ENCODE results near the gene IFT172.

Gene IFT172

DNA sequence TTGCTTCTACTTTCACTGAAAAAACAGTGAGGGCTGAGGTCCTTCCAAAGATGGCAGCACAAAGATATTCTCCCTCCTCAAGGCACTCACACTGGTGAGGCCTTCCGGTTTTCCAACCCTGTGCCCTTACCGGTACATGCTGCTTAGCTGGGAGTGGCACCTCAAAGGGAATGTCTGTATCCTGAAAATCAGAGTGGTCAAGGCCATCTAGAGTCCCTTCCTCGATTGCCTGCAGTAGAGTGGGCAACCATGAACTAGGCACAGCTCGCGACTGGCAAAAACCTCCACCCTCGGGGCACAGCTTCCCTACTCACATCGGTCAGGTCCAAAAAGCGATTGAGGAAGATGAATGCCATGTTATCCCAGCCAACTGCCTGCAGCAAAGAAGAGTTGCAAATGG is 43.9 kb downstream of the IFT172 start:
- CTCF ChIA-PET = interaction anchor here (1.2 to 1.6 kb wide), 2 partner anchors 15 to 236 kb away, joined by 3 to 8 read pairs; no protein-coding TSS in a partner anchor
- TF ChIP-seq, protein P1, sequence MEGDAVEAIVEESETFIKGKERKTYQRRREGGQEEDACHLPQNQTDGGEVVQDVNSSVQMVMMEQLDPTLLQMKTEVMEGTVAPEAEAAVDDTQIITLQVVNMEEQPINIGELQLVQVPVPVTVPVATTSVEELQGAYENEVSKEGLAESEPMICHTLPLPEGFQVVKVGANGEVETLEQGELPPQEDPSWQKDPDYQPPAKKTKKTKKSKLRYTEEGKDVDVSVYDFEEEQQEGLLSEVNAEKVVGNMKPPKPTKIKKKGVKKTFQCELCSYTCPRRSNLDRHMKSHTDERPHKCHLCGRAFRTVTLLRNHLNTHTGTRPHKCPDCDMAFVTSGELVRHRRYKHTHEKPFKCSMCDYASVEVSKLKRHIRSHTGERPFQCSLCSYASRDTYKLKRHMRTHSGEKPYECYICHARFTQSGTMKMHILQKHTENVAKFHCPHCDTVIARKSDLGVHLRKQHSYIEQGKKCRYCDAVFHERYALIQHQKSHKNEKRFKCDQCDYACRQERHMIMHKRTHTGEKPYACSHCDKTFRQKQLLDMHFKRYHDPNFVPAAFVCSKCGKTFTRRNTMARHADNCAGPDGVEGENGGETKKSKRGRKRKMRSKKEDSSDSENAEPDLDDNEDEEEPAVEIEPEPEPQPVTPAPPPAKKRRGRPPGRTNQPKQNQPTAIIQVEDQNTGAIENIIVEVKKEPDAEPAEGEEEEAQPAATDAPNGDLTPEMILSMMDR (IDR thresholded peaks at IDR 0.05; ENCODE audit: control extremely low read depth, extremely low read depth, low read depth, missing control alignments) = no peak
- DNase-seq (ENCODE audit: extremely low spot score) = no peak
- POLR2A ChIA-PET = no interaction called here

DNA sequence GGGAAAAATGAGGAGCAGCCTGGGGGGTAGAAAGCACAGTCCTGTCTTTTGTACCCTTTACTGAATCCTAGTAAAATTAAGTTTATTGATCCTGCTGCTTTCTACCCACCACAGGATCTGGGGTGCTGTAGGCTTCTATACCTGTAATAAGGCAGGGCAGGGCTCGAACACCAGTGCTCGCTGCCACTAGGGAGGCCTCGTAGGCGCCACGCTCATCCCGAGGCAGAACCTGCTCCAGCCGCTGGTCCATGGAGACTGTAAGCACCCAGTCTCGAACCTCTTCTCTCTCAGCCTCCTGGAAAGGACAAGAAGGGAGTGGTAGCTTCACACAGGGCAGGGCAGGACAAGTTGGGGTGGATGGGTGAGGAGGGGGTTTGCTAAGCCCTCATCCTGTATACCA is 44.4 kb downstream of the IFT172 start:
- ChIA-PET POLR2A (no interaction called here), CTCF (interaction anchor here (1.2 to 1.6 kb wide), 3 partner anchors 14 to 237 kb away, joined by 3 to 8 read pairs (median 4); no protein-coding TSS in a partner anchor)
- DNase-seq (ENCODE audit: extremely low spot score) = no peak
- TF ChIP-seq, protein P1 (IDR thresholded peaks at IDR 0.05; ENCODE audit: control extremely low read depth, extremely low read depth, low read depth, missing control alignments) = no peak

DNA sequence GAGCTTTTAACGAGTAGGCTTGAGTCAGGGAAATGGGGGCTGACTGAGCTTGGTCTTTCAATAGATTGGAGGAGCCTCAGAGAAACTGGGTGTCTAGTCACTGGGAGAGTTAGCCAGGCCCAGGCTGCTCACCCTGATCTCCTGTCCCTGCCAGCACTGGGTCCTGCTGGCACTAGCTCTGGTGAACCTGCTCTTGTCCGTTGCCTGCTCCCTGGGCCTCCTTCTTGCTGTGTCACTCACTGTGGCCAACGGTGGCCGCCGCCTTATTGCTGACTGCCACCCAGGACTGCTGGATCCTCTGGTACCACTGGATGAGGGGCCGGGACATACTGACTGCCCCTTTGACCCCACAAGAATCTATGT is 46.6 kb downstream of the IFT172 start:
- TF ChIP-seq, protein P1 (IDR thresholded peaks at IDR 0.05; ENCODE audit: control extremely low read depth, extremely low read depth, low read depth, missing control alignments) = no peak
- ChIA-PET POLR2A (no interaction called here), CTCF (interaction anchor here (0.8 kb wide), 1 partner anchor 240 kb away, joined by 3 read pairs; no protein-coding TSS in a partner anchor)
- no peak for DNase-seq (ENCODE audit: extremely low spot score)

DNA sequence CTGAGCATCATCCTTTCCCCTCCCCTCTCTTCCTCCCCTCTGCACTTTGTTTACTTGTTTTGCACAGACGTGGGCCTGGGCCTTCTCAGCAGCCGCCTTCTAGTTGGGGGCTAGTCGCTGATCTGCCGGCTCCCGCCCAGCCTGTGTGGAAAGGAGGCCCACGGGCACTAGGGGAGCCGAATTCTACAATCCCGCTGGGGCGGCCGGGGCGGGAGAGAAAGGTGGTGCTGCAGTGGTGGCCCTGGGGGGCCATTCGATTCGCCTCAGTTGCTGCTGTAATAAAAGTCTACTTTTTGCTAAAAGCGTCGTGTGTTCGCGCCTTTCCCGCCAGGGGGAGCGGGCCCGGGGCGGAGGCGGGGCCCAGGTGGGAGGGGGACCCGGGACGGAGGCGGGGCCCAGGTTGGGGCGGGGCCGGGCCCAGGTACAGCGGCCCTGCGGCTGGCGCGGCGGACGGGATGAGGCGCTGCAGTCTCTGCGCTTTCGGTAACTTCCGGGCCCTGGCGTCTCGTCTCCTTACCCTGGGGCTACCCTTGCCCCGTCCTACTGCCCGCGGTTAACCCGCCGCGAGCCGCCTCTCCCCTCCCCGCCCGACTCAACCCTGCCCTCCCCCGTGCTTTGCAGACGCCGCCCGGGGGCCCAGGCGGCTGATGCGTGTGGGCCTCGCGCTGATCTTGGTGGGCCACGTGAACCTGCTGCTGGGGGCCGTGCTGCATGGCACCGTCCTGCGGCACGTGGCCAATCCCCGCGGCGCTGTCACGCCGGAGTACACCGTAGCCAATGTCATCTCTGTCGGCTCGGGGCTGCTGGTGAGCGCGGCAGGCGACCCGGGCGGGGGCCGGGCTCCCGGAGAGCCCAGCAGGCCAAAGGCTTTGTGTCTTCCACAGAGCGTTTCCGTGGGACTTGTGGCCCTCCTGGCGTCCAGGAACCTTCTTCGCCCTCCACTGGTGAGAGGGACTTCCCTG is 47.3 kb downstream of the IFT172 start, which contains the start of gene KRTCAP3:
TSS of gene KRTCAP3 (plus strand) at position 424 of the 962 bp plus-strand sequence. CDS start at position 456, 32 bp downstream.
- CTCF ChIA-PET = interaction anchor here (0.8 to 5.4 kb wide), 3 partner anchors 11 to 241 kb away, joined by 3 to 26 read pairs (median 3); partner anchors contain the start of gene NRBP1
- TF ChIP-seq, protein P1 (IDR thresholded peaks at IDR 0.05; ENCODE audit: control extremely low read depth, extremely low read depth, low read depth, missing control alignments) = no peak
- DNase-seq (ENCODE audit: extremely low spot score) = peak; percentile 82
- POLR2A ChIA-PET = no interaction called here

DNA sequence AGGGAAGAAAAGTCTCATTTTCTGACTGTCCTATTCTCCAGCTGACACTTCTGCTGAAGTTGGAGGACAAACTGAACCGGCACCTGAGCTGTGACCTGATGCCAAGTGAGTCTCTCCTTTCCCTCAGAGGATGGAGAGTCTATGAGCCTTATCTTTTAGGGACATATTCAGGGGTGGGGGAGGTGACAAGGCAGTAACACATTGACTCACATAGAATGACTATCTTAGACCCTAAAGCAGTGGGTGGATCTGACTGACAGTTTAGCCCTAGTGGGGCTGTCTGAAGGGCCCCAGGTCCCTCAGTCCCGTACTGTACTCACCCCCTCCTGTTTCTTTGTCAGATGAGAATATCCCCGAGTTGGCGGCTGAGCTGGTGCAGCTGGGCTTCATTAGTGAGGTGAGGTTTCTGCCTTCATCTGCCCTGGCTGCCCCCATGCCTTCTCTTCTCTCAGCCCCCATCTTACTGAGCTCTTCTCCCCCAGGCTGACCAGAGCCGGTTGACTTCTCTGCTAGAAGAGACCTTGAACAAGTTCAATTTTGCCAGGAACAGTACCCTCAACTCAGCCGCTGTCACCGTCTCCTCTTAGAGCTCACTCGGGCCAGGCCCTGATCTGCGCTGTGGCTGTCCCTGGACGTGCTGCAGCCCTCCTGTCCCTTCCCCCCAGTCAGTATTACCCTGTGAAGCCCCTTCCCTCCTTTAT is 48.2 kb downstream of the IFT172 start:
- POLR2A ChIA-PET = no interaction called here
- CTCF ChIA-PET = interaction anchor here (1.1 to 5.4 kb wide), 2 partner anchors 11 to 12 kb away, joined by 3 to 26 read pairs; partner anchors contain the start of gene NRBP1
- TF ChIP-seq, protein P1 (IDR thresholded peaks at IDR 0.05; ENCODE audit: control extremely low read depth, extremely low read depth, low read depth, missing control alignments) = no peak
- no peak for DNase-seq (ENCODE audit: extremely low spot score)

DNA sequence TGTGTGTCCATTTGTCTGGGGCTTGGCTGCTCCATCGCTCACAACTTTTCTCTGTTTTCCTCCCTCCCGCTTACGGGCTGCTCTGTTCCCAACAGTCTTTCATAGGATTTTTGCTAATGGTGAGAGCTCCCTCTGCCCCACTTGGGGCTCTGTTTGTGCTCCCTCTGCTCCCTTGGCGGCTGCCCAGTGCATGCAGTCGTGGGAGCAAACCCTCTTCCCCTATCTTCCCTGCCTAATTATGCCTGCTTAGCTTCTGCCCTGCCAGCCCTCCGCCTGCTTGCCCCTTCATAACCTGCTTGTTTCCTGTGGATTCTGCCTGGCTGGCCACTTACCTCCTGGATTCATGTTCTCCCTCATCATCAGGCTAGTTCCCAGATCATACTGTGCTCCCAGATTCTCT is 53.9 kb downstream of the IFT172 start:
- CTCF ChIA-PET = no interaction called here
- TF ChIP-seq, protein P1 (IDR thresholded peaks at IDR 0.05; ENCODE audit: control extremely low read depth, extremely low read depth, low read depth, missing control alignments) = no peak
- POLR2A ChIA-PET = no interaction called here
- no peak for DNase-seq (ENCODE audit: extremely low spot score)
